SIG-M5 (cell line): ENCODE results near the gene ENDOD1.

Experiments
- DNase-seq: peaks from one replicate; lab custom pipeline; 2025; lab: John Stamatoyannopoulos, UW

Gene ENDOD1

DNA sequence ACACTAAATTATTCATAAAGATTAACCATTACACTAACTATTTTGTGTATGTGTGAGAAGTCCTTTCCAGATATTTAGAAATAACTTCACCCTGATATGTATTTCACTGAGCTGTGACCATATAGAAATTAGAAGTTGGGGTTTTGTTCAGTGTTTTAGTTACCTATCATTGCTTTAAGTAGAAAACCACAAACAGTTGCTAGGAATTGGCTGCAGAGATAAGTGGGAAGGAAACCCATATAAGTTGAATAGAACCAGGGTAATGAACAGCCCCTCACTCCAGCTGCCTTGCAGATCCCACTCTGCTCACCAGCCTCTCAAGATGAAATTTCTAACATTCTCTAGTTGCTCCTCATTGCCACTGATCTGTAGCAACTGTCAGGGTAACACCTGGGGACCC lies 12.7 kb upstream of the ENDOD1 start:
- no peak for DNase-seq

DNA sequence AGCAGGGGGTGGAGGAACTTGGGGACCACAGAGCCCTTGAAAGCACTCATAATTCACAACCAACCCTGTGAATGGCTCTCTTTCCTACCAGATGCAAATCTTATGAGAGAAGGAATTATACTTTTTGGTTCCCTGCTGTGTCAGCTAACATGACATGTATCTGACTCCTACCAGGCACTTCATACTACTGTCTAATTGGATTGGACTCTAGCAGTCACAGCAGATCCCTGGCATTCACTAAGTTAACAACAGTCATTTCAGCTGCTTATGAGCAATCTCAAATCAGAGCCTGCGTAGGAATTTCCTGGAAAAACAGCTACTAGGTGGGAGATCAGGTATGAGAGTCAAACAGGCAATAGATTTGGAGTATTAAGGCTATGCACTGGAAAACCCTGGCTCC lies 11.1 kb upstream of the ENDOD1 start:
- no peak for DNase-seq

GRCh38 chr11:95081010-95081409 lies 8.6 kb upstream of the ENDOD1 start:
- DNase-seq, result no peak

DNA sequence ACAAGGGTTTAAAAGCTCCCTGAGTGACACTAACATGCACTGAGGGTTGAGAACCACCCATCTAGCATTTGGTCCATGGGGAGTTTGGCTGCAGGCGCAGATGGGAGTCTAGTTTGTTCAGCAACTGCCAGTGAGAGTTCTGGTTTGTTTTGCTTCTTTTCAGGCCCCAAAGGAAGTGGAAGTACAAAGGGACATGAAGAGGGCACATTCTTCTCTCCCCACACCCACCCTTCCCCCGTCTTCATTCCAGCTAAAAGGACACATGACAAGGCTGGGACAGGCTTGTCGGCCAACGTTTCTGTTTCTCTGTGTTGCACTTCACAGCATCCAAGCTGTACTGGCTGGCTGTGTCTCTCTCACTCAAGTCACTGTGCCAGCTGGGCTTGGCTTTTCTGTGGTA lies 8.2 kb upstream of the ENDOD1 start:
- no peak for DNase-seq

DNA sequence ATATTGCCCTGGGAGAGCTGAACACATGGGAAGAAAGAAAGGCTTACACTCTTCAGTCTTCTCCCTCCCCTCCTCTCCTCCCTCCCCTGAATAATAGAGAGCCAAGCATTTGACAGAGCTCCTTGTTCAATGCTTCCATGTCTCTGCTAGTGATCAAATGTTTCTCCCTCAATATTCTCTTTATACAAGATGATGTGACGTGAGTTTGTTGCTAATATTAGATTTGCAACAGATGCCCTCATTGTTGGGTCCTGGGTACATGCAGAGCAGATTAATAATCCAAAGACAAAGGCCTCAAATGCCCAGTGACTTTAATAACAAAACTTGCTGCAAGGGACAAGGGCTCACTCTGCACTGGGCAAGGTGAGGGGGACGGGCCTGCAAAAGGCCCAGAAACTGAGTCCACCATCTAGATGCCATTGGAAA lies 7.1 kb upstream of the ENDOD1 start:
- no peak for DNase-seq

DNA sequence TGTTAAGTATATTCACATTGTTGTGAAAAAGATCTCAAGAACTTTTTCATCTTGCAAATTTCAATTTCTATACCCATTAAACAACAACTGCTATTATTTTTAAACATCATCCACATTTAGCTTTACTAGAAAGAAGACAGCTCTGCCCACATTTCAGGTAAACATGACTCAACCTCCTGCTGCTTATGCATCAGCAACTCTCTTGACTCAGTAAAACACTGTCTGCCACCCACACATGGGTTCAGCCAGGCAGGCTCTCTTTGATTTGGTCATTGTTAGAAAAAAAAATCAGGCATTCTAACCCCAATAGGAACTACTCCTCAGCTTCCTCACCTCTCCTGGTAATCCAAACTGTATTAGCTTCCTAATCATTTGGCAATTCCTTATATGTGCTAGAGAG lies 5.1 kb upstream of the ENDOD1 start:
- no peak for DNase-seq

GRCh38 chr11:95085117-95085816 lies 4.4 kb upstream of the ENDOD1 start:
- DNase-seq, result no peak

DNA sequence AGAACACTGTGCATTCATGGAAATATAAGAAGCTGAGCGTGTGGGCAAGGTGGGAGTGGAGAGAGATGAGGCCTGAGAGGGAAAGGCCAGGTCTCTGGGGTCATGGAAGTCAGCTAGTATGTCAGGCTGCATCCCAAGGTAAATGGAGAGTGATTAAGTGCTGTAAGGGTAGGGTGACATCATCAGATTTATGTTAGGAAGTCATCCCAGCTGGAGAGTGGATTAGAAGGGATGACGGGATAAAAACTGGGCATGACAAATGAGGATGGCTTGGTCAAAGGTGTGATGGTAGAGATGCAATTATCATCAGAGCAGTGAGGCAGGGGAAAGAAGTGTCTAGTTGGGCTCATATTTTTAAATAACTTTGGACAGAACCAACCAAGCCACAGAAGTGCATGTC lies 3.5 kb upstream of the ENDOD1 start:
- DNase-seq, result no peak

DNA sequence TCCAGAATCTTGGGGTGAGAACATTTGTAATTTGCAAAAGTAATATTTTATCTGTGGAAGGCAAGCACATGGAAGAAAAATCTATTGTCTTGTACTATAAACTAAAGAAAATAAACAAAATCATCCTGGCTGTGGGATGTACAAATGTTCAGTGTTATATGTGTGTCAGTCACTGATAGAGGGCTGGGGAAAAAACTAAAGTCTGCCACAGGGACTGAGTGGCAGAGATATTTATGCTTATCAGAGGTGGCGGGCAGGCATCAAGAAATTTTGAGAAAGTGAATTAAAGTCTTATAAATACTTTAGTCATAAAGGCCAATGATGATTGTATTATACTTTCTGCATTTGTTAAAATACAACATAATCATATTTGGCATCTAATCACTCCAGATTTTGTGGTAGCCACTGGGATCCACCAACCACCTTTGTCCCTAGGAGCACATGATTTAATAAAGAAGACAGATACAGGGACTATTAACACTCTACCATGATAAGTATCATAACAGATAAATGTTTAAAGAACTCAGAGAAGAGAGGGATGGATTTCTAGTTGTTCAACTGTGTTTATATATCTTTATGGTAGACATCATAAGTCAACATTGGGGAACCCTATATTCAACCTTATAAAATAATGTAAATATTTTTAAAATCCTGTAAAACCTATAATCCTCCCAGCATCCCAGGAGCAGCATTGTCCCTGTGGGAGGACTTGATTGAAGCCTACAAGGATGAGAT lies 2.6 kb upstream of the ENDOD1 start:
- DNase-seq, result no peak

- DNase-seq, result peak; percentile 9
Measured at GRCh38 chr11:95088946-95089619, 563 bp upstream of the ENDOD1 start.

- DNase-seq, result no peak
Measured at GRCh38 chr11:95091663-95092180, 2.1 kb downstream of the ENDOD1 start.

DNA sequence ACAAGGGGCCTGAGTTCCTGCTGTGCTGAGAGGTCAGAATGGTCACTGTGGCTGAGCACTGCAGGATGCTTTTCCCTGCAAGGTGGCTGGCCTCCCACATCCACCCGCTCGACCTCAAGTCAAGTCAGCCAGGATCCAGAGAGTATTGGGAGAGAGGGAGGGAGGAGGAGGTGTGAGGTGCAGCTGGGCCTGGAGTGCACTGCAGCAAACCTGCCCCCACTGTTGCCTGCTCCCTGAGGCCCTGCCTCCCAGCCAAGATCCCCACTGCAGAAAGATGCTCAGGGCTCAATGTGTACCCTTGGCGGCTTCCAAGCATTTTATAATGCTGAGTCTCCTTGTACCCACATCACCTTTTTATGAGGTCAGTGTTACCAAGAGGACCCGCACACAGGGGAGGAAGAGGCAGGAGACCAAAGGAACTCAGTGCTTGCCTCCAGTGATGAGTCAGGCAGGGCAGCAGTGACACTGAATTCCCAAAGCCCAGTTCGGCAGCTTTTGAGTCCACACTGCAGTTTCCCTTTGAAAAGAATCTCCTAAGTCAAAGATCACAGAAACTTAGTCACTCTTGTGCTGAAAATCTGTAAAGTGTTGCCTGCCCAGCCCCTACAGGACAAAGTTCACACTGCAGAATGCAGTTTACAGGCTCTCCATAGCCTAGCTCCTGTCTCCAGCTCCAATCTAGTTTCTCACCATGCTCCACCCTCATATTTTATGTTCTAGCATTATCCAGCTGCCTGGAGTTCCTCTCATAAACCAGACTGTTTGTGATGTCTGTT lies 3.1 kb downstream of the ENDOD1 start:
- no peak for DNase-seq

GRCh38 chr11:95093548-95093947 lies 3.9 kb downstream of the ENDOD1 start:
- no peak for DNase-seq

- DNase-seq, result no peak
Measured at GRCh38 chr11:95095858-95096587, 6.4 kb downstream of the ENDOD1 start.

GRCh38 chr11:95097209-95097608 lies 7.6 kb downstream of the ENDOD1 start:
- DNase-seq, result no peak

GRCh38 chr11:95098826-95099225 lies 9.2 kb downstream of the ENDOD1 start:
- no peak for DNase-seq

- DNase-seq, result no peak
Measured at GRCh38 chr11:95100191-95100648, 10.6 kb downstream of the ENDOD1 start.

GRCh38 chr11:95100856-95101507 lies 11.3 kb downstream of the ENDOD1 start:
- no peak for DNase-seq

DNA sequence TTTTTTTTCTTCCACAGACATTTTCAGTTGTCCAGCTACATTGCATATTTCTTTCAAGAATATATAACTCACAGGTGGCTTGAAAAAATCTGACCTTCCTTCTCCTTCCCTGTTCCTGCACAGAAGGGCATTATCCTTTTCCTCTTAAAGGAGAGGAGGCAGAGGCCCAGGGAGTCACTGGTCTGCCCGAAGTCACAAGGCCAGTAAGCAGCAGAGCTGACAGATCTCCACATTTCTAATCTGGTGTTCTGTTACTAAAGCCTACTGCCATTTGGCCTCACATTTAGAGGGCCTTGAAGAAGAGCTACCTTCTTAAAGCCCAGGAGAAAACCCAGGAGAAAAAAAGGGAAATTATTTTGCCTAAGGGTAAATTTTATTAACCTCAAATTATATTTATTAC lies 12.3 kb downstream of the ENDOD1 start:
- no peak for DNase-seq

DNA sequence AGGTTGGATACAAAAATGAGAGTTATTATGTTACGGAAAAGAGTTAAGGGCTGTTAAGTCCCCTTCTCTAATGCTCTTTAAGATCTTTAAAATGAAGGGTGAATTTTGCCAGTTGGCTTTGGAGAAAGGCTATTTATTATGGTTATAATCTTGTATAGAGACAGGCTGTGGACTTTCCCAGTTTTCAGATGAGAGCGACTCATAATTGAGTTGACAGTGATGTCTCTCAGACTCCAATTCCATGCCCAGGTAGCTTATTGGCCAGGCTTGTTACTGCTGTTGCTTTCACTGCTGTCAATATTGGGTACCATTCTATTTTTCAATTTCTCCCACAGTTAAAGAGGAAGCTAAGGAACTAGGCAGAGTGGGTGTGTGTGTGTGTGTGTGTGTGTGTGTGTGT lies 13.1 kb downstream of the ENDOD1 start:
- DNase-seq, result no peak

DNA sequence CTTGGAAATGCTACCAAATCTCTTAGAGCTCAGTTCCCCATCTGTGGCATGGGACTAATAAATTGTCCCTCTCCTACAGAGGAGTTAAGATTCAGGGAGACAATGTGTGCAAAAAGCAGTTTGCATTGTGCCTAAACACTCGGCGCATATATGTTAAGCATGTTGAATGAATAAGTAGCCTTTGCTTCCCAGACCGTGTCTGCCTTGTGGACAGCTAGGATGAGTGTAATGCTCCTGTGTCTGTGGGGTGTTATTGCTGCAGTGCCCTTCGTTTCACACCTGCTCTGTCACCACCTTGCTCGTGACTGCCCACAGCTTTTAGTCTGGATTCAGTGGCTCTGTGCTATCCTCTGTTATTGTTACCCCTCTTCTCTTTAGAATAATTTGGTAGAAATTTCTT lies 14.1 kb downstream of the ENDOD1 start:
- no peak for DNase-seq
